Lower lobe of right lung (tissue), 2 donors: ENCODE measurements around the gene ANKLE2. TPM values are rescaled to one million over a fixed set of nuclear protein-coding genes. Genes with fewer than 3 reads are reported as not detected.

ENCODE experiments used
- ATAC-seq, 2 donors: fragments of 200-7000 bp; cut with Tn5 transposase; one replicate each; pipeline ENCODE4 v1.9.1; 2020 to 2022; ENCODE audit warnings: mild to moderate bottlenecking in 2 of 2, moderate library complexity in 2 of 2
- DNase-seq: peaks from one replicate; pipeline ENCODE4 v3.0.0-alpha.2; 2020
- H3K27ac ChIP-seq: fragments of 200-600 bp; one replicate; pipeline ENCODE4 v1.8.0; 2022
- H3K27me3 ChIP-seq: fragments of 200-600 bp; one replicate; pipeline ENCODE4 v1.8.0; 2022; ENCODE audit warnings: low read depth
- H3K36me3 ChIP-seq: fragments of 200-600 bp; one replicate; pipeline ENCODE4 v1.8.0; 2022; ENCODE audit warnings: mild to moderate bottlenecking
- H3K4me1 ChIP-seq: fragments of 200-600 bp; one replicate; pipeline ENCODE4 v1.8.0; 2022
- H3K4me3 ChIP-seq: fragments of 200-600 bp; one replicate; pipeline ENCODE4 v1.8.0; 2022; ENCODE audit warnings: mild to moderate bottlenecking
- H3K9me3 ChIP-seq: fragments of 200-600 bp; one replicate; pipeline ENCODE4 v1.8.0; 2022
- CTCF ChIP-seq: fragments of 200-600 bp; IDR thresholded peaks from one replicate; pipeline ENCODE4 v1.8.0; 2022; ENCODE audit warnings: antibody characterized with exemption, mild to moderate bottlenecking
- intact Hi-C: fragments of 100-400 bp; cut with DNase I; formaldehyde crosslinking; loops from one replicate; pipeline ENCODE4 v1.11.0; 2022
- total RNA-seq: library from RNA; stranded (reverse); fragmentation: NEBNext Ultra II Directional; extraction: Animal tissue kit (Norgen Biotek cat#: 25700); gene quantifications from one replicate; pipeline ENCODE4 v1.2.1, GENCODE V29; 2021
- donor health status: DM: no; HTN: yes; CAD: no; lungs with severe emphysema.

Gene ANKLE2
- total RNA-seq, 1 donor from 2014 or later: 49.6 TPM

GRCh38 chr12:132723015-132723763 is 38.4 kb downstream of the ANKLE2 start:
- no peaks in the 10 kb centered on the region for H3K9me3 ChIP-seq
- no peak for DNase-seq
- no peak overlapping the region for H3K4me3 ChIP-seq
- TF ChIP-seq CTCF: no peak
- no peaks in the 10 kb centered on the region for H3K4me1 ChIP-seq
- H3K27me3 ChIP-seq: no peaks in the 10 kb centered on the region
- no peak for ATAC-seq
- no peak overlapping the region for H3K27ac ChIP-seq
- intact Hi-C loops: no loop called here
- peaks cover 97% of the 10 kb centered on the region for H3K36me3 ChIP-seq

GRCh38 chr12:132720606-132721345 is 40.9 kb downstream of the ANKLE2 start:
- no peak for ATAC-seq
- Histone ChIP-seq H3K4me1 (no peaks in the 10 kb centered on the region), H3K4me3 (no peak overlapping the region), H3K9me3 (no peaks in the 10 kb centered on the region), H3K27ac (no peak overlapping the region), H3K27me3 (no peaks in the 10 kb centered on the region), H3K36me3 (peaks cover 93% of the 10 kb centered on the region)
- no peak for TF ChIP-seq CTCF
- no peak for DNase-seq
- intact Hi-C loops: no loop called here

- intact Hi-C loops: no loop called here
Measured at GRCh38 chr12:132719954-132720324, 41.7 kb downstream of the ANKLE2 start.

GRCh38 chr12:132719141-132719953 is 42.3 kb downstream of the ANKLE2 start:
- no peak overlapping the region for H3K4me3 ChIP-seq
- intact Hi-C loops: no loop called here
- H3K4me1 ChIP-seq: no peaks in the 10 kb centered on the region
- DNase-seq (no peak), ATAC-seq (no peak)
- no peak overlapping the region for H3K27ac ChIP-seq
- H3K27me3 ChIP-seq: no peaks in the 10 kb centered on the region
- TF ChIP-seq CTCF: no peak
- H3K36me3 ChIP-seq: peaks cover 91% of the 10 kb centered on the region
- no peaks in the 10 kb centered on the region for H3K9me3 ChIP-seq

More at GRCh38 chr12:132719954-132720324, 41.7 kb downstream of the ANKLE2 start:
- DNase-seq (no peak), ATAC-seq (no peak)
- no peak for TF ChIP-seq CTCF
- peaks cover 93% of the 10 kb centered on the region for H3K36me3 ChIP-seq
- H3K27ac ChIP-seq: no peak overlapping the region
- H3K4me1 ChIP-seq: no peaks in the 10 kb centered on the region
- H3K4me3 ChIP-seq: no peak overlapping the region
- H3K9me3 ChIP-seq: no peaks in the 10 kb centered on the region
- no peaks in the 10 kb centered on the region for H3K27me3 ChIP-seq

- Histone ChIP-seq H3K4me3 (no peak overlapping the region), H3K36me3 (peaks cover 84% of the 10 kb centered on the region)
Measured at GRCh38 chr12:132718644-132719043, 43.0 kb downstream of the ANKLE2 start.

More at GRCh38 chr12:132718644-132719043, 43.0 kb downstream of the ANKLE2 start:
- Histone ChIP-seq H3K27me3 (no peaks in the 10 kb centered on the region), H3K4me1 (no peaks in the 10 kb centered on the region), H3K27ac (no peak overlapping the region), H3K9me3 (no peaks in the 10 kb centered on the region)
- ATAC-seq: no peak
- intact Hi-C loops: no loop called here
- DNase-seq: no peak
- TF ChIP-seq CTCF: no peak
